ENCODE data around the gene CRYGN.

The CRYGN gene

DNA sequence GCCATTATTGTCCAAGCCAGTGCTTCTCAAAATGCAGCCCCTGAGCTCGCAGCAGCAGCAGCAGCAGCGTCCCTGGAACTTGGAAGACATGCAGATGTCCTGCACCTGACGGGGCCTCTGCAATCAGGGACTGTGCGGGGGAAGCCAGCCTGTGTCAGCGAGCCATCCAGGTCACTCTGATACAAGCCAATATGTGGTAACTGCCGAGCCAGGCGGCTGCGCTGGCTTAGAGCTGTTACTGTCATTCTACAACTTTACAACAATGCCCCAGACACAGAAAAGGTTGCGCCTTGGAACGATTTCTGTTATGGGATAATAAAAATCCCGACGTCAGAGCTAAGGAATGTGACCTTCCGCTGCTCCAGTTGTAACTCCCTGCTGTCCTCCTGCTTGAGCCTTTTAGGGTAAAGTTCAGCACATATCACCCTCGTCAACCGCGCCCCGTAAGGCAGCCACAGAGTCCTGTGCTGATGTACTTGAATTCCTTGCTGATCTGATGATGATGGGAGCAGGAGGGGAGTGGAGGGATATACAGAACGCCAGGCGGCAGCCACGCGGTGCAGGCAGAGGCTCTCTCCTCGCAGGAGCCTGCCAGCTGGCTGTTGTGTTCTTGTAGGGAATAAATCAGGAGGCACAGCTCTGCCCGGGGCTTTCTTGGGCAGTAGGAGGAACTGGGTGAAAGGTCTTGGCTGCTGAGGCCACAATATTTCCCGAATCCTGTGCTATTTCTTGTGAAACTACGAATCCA lies 20.0 kb upstream of the CRYGN start:
- peak; percentile 23 to 51 (median 34) for DNase-seq

DNA sequence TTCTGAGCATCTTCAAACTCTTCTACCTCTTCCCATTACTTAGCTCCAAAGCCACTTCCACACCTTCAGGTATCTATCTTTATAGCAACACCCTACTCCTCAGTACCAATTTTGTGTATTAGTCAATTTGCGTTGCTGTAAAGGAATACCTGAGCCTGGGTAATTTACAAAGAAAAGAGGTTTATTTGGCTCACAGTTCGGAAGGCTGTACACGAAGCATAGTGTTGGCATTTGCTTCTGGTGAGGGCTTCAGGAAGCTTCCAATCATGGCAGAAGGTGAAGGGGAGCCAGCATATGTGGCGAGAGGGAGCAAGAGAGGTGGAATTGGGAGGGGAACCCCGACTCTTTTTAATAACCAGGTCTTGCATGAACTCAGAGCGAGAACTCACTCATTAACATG lies 17.6 kb upstream of the CRYGN start:
- no peak for DNase-seq

DNA sequence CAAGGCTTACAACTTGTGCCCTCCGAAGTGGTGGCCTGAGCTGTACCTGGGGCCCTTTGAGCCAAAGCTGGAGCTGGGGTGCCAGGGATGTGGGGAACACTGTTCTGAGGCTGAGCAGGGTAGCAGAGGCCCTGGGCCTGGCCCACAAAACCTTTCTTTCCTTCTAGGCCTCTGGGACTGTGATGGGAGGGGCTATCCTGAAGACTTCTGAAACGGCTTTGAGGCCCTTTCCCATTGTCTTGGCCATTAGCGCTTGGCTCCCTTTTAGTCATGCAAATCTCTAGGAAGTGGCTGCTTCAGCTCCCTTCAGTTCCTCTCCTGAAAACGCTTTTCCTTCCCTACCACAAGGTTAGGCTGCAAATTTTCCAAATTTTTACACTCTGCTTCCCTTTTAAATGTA lies 16.8 kb upstream of the CRYGN start:
- no peak for DNase-seq

DNA sequence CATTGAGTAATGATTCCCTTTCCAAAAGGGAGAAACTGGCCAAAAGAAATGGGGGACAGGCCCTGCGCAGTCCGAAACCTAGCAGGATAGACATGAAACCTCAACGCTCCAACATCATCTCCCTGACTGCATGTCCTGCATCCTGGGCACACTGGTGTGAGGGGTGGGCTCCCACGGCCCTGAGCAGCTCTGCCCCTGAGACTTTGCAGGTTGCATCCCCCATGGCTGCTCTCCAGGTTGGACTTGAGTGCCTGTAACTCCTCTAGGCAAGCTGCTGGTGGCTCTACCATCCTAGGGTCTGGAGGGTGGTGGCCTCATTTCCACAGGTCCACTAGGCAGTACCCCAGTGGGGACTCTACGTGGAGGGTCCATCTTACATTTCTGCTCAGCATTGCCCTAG lies 16.3 kb upstream of the CRYGN start:
- no peak for DNase-seq

DNA sequence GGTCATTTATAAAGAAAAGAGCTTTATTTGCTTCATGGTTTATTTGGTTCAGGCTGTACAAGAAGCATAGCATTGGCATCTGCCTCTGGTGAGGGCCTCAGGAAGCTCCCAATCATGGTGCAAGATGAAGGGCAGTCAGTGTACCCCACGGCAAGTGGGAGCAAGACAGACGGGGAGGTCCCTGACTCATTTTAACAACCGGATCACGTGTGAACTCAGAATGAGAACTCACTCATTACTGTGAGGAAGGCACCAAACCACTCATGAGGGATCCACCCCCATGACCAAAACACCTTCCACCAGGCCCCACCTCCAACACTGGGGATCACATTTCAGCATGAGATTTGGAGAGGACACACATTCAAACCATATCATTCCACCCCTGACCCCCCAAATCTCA lies 15.7 kb upstream of the CRYGN start:
- no peak for DNase-seq

DNA sequence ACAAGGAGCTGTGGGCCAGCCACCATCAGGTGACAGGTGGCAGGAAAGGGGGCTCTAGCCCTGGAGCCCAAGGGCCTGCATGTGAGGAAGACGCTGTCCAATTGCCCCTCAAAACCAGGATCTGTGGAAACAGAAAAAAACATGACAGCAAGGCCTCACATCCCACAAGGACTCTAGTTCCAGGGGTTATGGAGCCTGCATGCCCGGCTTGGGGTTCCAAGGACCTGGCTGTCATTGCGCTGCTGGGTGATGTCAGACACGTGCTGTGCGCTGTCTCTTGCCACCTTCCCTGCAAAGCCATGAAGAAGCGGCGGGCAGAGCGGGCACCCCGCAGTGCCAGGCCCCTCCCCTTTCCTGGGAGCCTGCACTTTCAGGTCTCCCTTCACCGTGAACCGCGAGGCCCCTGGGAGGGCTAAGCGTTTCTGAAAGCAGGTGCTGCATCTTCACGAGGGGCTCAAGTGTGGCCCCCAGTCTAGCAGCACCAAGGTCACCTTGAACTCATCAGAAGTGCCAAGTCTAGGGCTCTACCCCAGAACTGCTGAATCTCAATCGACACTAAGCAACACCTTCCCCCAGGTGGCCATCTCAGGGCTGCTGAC lies 15.1 kb upstream of the CRYGN start:
- no peak for DNase-seq

DNA sequence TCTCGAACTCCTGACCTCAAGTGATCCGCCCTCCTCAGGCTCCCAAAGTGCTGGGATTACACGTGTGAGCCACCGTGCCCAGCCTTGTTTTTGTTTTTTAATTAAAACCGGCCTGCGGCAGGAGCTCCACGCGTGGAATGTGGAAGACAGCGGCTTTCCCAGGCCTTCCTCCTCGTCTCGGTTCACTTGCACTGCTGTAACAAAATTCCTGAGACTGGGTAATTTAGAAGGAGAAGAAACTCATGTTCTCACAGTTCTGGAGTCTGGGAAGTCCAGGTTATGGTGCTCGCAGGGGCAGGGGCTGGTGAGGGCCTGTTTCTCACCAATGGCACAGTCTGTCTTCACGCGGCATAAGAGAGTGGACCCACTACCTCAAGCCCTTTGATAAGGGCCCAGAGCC lies 14.4 kb upstream of the CRYGN start:
- no peak for DNase-seq

DNA sequence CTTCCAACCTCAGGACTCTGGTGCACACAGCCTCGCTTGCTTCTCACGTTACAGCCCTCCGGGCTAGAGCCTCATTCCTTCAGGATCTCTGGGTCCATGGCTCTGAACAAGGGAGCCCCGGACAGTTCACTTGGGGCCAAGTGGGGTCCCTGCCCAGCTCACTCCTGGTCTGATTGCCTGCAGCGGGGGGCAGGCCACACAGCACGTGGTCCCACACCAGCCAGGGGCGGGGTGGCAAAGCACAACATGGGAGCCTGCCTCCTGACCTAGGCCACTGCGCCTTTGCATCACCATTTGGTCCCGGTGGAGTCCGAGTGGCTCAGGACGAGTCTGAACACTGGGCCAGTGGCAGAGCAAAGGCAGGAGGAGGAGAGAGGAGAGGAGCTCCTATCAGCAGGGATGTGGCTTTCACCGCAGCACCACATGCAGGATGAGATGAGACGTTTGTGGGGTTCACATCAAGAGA lies 13.4 kb upstream of the CRYGN start:
- DNase-seq = no peak

DNA sequence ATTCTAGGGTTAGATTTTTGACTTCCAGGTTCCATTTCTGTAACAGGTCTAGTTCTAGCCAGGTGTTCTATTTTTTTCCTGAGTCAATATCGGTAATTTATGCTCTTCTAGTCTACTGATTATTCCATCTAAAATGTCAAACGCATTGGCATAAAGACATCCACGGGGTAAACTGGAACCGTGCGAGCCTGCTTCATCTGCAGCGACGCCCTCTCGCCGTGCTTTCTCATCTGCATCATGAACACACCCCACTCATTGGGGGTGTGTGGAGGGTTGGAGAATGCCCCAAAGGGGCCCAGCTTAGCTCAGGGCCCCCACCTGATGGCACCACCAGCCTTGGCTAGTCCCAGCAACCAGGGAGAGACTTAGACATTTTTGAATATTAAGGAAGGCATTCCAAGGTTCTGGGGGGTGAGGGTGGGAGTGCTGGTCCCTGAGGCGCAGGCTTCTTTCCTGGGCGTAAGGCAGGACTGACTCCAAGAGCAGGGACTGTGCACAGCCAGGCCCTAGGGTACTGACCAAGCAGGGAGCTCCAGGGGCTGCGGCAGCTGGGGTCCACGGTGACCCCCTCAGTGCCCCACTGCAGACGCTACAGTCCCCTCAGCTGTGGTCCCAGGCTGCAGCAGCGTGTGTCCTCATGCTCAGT lies 12.9 kb upstream of the CRYGN start:
- DNase-seq = no peak

DNA sequence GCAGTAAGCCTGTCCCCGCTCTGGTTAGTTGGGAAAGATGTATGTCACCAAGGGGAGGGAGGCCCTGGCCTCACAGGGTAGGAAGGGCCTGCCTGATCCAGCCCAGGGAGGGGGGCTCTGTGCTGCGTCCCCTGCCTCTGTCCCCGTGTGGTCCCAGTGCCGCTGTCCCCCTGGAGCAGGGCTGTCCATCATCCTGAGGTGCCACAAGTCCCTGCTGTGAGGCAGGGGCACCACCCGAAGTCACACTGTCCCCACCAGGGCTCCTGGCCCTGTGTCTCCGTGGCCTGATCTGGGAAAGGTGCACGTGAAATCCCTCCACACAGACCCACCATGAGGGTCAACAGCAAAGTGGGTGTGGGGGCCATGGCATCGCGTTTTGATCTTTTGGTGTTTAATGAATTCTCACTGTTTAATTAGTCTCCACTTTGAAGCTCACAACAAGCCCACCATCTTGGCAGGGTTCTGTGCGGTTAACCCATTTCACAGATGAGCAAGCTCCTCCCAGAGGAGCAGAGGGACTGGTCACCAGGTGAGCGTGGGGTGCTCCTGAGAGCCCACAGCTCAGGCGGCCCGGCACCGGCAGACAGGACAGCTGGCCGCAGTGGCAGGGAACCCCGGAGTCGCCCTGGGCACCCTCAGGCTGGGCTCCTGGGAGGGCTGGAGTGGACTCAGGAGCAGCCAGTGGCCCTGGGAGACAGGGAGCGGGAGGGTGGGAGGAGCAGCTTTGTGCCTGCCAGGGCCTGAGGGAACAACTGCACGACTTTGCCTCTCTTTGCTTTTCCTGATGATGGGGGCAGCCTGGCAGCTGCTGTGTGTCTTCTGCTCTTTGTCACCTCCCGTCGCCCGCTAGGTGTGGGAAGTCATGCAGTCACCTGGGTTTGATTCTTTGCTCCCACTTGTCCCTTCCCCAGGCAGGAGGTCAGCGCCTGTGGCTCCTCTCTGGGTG lies 12.0 kb upstream of the CRYGN start:
- DNase-seq = no peak

DNA sequence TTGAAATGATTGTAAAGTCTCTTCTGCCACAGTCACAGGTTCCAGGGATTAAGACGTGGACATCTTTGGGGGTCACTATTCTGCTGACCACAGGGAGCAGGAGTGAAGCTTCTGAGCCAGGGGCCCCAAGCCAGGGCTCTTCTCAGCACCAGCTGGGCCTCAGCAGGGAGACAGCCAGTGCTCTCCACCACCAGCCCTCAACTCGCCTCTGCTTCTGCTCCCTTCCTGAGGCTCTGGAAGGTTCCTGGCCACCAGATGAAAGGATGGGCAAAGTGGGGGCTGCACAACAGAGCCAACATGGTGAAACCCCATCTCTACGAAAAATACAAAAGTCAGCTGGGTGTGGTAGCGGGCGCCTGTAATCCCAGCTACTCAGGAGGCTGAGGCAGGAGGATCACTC lies 11.2 kb upstream of the CRYGN start:
- no peak for DNase-seq

DNA sequence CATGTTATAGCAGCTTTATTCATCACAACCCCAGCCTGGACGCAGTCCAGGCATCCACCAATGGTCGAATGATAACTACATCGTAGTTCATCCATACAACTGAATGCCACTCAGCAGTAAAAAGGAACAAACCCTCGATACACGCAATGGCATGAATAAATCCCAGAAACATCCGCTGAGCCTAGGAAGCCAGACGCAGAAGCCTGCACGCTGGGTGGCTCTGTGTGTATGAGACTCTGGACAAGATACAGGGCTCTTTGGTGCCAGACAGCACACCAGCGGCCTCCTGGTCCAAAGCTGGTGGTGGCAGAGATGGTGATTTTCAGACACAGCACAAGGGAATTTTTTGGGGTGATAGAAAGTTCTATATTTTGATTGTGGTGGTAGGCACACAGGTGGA lies 10.0 kb upstream of the CRYGN start:
- DNase-seq = no peak

DNA sequence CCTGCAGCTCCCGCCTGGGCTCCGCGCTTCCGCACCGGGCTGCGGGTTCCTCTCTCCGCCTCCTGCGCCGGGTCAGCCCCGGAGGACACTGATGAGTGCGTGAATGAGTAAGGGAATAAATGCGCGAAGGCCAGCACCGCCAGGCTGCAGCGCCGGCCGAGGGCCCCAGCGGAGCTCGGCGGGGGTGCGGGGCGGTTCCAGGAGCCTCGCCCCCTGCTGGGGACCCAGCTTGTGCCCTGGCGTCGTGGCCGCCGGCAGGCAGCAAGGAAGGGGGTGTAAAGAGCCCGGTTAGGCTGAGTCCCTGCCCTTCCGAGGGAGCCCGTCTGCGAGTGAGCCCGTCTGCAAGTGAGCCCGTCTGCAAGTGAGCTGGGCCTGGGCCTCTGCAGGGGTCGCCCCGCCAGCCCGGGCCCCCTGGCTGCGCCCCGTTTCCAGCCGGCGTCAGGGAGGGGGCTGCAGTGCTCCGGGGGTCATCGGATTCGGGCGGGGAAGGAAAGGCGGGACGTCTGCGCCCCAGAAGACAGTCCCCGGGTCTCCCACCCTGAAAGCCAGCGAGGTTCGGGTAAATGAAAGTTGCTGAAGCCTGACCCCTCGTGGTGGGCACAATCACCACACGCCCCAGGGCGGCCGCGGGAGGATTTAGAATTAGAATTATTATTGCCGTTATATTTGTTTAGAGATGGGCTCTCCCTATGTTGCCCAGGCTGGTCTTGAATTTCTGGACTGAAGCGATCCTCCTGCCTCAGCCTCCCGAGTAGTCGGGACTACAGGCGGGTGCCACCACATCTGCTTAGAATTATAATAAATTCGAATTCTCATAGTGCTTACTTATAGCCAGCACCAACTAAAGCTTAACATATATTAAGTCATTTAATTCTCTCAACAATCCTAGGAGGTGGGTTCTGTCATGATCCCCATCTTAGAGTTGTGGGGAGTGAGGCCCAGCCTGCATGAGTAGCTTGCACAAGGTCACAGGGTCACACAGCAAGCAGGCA lies 8.6 kb upstream of the CRYGN start:
- peak; percentile 65 to 85 (median 78) for DNase-seq

DNA sequence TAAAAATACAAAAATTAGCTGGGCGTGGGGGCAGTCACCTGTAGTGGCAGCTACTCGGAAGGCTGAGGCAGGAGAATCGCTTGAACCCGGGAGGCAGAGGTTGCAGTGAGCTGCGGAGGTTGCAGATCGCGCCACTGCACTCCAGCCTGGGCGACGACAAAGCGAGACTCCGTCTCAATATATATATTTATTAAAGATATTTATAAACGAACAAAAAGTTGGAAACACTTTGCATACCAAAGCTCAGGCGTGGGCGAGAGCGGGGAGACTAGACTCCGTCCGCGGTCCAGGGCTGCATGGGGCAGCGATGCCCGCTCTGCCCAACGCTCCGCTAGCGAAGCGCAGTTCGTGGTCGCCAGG lies 7.9 kb upstream of the CRYGN start:
- no peak for DNase-seq

DNA sequence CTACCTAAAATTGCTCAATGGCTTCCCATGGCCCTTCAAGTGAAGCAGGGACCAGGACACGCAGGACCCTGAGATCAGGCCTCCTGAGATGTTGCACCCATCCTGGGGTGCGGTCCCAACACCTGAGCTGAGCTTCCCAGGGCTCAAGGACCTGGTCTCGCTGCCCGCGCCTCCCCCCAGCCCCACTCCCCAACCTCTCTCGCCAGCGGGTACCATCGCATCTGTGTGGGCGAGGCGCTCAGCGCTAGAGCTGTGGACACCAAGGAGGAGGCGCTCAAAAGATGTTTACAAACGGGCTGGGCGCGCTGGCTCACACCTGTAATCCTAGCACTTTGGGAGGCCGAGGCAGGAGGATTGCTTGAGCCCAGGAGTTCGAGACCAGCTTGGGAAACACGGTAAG lies 7.4 kb upstream of the CRYGN start:
- no peak for DNase-seq

DNA sequence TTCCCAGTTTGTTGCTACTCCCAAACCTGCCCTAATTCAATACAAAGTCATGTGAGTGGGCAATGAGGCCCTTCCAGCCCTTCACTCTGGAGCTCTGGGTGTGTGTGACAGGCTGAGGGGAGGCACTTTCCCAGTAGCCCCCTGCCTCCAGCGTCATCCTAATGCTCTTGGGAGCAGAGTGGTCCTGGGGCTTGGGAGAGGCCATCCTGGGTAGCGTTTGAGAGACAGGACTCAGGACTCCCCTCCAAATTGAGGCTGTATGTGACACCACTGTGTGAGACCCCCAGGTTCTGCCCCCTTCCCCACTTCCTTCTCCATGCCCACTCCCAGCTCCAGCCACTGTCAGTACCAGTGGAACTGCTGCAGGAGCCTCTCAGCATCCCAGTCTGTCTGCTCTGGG lies 6.5 kb upstream of the CRYGN start:
- DNase-seq = no peak

DNA sequence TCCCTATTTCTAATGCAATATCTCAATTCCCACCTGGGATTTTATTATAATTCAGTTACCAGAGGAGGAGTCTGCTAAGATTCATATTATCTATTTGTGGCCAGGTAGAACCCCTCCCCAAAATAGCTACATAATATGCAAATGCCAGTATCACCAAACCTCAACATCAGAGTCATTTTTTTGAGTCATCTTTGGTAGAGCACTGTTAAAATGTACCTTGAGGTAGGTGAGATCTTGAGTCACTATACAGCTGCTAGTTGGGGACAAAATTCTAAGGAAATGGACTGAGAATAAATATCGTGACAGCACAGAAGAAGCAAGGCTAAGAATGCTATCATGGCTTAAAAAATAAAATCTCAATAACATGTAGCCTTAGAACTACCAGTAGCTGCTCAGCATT lies 4.7 kb upstream of the CRYGN start:
- no peak for DNase-seq

DNA sequence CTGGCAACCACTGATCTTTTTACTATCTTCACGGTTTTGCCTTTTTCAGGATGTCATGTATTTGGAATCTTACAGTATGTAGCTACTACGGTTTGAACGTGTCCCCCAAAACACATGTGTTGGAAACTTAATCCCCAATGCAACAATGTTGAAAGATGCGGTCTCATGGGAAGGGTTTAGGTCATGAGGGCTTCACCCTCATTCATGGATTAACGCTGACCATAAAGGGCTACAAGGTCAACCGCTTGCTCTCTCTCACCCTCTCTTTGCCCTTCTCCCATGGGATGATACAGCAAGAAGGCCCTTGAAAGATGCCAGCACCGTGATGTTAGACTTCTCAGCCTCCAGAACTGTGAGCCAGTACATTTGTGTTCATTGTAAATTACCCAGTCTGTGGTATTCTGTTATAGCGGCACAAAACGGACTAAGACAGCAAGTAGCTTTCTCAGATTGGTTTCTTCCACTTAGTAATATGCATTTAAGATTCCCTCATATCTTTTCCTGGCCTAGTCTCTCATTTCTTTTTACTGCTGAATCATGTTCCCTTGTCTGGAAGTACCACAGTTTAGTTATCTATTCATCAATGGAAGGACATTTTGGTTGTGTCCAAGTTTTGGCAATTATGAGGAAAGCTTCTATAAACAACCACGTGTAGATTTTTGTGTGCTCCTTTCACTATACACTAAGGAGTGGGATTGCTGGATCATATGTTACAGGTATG lies 3.0 kb upstream of the CRYGN start:
- no peak for DNase-seq

DNA sequence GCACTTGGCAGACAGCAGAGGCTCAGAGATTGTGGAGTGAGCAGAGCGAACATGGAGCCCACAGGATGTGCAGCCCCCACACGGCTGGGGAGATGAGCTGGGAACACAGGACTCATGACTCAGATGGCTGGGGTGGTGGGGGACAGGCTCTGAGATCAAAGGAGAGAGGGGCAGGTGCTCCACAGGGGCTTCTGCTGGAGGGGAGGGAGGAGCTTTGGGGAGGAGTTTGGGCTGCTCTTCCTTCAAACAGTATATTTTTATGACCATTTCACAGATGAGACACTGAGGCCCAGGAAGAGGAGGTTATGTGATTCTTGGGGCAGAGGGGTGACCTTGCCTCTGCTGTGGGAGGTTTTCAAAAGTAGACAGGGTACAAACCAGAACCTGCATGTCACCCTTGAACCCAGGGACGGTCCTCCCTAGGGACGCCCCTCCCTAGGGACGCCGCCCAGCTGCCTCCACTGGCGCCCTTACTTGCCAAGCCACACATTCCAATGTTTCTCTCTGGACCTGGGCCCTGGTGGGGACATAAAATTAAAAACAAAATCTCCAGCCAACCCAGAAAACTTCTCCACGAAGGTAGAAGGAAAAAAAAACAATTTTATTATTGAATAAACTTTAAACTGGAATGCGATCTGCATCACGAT lies 981 bp upstream of the CRYGN start:
- no peak for DNase-seq

DNA sequence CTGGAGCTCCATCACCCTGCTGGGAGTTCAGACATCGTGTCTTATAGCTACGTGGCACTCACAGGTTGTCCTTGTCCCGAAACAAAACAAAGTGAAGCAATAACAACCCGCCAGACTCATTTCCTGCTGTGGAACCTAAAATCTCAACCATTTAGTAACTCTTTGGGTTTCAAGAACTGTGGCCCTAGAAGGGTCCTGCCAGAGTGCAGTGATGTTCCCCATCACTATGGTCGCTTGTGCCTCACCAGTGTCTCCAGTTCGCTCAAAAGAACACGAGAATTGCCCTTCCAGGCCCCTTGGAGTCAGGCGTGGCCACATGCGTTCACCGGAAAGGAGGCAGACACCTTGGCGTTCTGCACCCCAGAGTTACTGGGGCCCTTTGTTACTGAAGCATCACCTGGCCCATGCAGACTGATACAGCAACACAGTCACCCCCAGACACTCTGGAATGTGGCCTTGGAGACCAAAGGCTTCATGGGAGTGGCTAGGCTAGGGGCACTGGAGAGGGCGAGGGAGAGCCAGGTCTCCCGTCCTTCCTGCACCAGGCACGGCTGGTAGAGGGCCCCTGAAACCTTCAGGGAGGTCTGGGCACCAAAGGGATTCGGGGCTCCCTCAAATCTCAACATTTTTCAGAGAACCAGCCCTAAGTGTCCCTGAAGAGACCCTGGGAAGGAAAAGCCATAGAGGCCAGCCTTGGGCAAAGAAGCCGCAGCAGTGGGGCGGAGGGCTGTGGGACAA lies 908 bp downstream of the CRYGN start:
- no peak for DNase-seq
